CD14-positive monocyte (primary cell): ENCODE measurements around the gene HK2. TPM values are rescaled to one million over a fixed set of nuclear protein-coding genes. Genes with fewer than 3 reads are reported as not detected.
"Not testable (repeated sequence)": the region's sequence is repeated elsewhere in the genome, so short reads cannot be mapped to it uniquely, and the experiment has no call there.

Experiments
- DNase-seq, 3 donors: peaks; one replicate each; pipeline ENCODE4 v3.0.0-alpha.2; 2011 to 2022
- H2AFZ ChIP-seq: 2 replicates; pipeline ENCODE4 v1.6.0; 2012; ENCODE audit warnings: mild to moderate bottlenecking, low read depth, low read length, inconsistent platforms; ENCODE audit not compliant: insufficient read depth, poor library complexity, severe bottlenecking
- H3K27ac ChIP-seq, 2 donors: 1 replicate in 1 of 2; 2 replicates in 1 of 2; pipeline ENCODE4 v1.5.1; 2012 to 2013; ENCODE audit warnings: low read length in 2 of 2, control low read depth in 1 of 2, inconsistent platforms in 1 of 2, low read depth in 1 of 2, mild to moderate bottlenecking in 1 of 2
- H3K27me3 ChIP-seq, 2 donors: one replicate each; pipeline versions ENCODE4 v1.6.0 to v1.6.1; 2011 to 2013; ENCODE audit warnings: low read length in 2 of 2; ENCODE audit not compliant: control insufficient read depth in 2 of 2, insufficient read depth in 2 of 2
- H3K36me3 ChIP-seq, 2 donors: replicated peaks in 1 of 2; 1 replicate in 1 of 2; 2 replicates in 1 of 2; pipeline versions ENCODE4 v1.5.1 to v1.6.1; 2012 to 2013; ENCODE audit warnings: low read length in 2 of 2, control low read depth in 1 of 2, inconsistent platforms in 1 of 2, mild to moderate bottlenecking in 1 of 2; ENCODE audit not compliant: insufficient read depth in 2 of 2, control insufficient read depth in 1 of 2
- H3K4me1 ChIP-seq, 2 donors: 1 replicate in 1 of 2; 2 replicates in 1 of 2; pipeline versions ENCODE4 v1.5.1 to v1.6.1; 2012 to 2013; ENCODE audit warnings: low read length in 2 of 2, control low read depth in 1 of 2, inconsistent platforms in 1 of 2, mild to moderate bottlenecking in 1 of 2, moderate library complexity in 1 of 2; ENCODE audit not compliant: insufficient read depth in 2 of 2, control insufficient read depth in 1 of 2
- H3K4me2 ChIP-seq: replicated peaks from 2 replicates; pipeline ENCODE3; 2012; ENCODE audit warnings: low read length, moderate library complexity, mild to moderate bottlenecking; ENCODE audit not compliant: poor library complexity, severe bottlenecking; ENCODE audit errors: extremely low read depth
- H3K4me3 ChIP-seq, 3 experiments: fragments of 200-600 bp in 1 of 3; sonication (generic) in 1 of 3; replicated peaks in 1 of 3; 1 replicate in 2 of 3; 2 replicates in 1 of 3; pipeline ENCODE4 v1.5.1; 2011 to 2013; ENCODE audit warnings: low read length in 3 of 3, mild to moderate bottlenecking in 3 of 3, control low read depth in 2 of 3, low read depth in 2 of 3, inconsistent platforms in 1 of 3, moderate library complexity in 1 of 3
- H3K79me2 ChIP-seq: 2 replicates; pipeline ENCODE4 v1.6.0; 2012; ENCODE audit warnings: mild to moderate bottlenecking, control low read depth, inconsistent platforms, low read length, moderate library complexity; ENCODE audit not compliant: insufficient read depth
- H3K9ac ChIP-seq: 2 replicates; pipeline ENCODE4 v1.6.0; 2017; ENCODE audit warnings: low read length, mild to moderate bottlenecking; ENCODE audit not compliant: insufficient read depth, poor library complexity, severe bottlenecking
- H3K9me3 ChIP-seq, 2 donors: replicated peaks in 1 of 2; 1 replicate in 1 of 2; 2 replicates in 1 of 2; pipeline versions ENCODE4 v1.5.1 to v1.6.1; 2012 to 2013; ENCODE audit warnings: low read length in 2 of 2, control low read depth in 1 of 2; ENCODE audit not compliant: control insufficient read depth in 1 of 2, insufficient read depth in 1 of 2
- H4K20me1 ChIP-seq: 2 replicates; pipeline ENCODE4 v1.6.0; 2012; ENCODE audit warnings: mild to moderate bottlenecking, low read length, control low read depth, moderate library complexity; ENCODE audit not compliant: insufficient read depth
- H3K27ac Mint-ChIP-seq, 7 donors: one replicate each; pipeline ENCODE4 v1.8.0; 2020; ENCODE audit warnings: mild to moderate bottlenecking in 7 of 7, mixed read lengths in 7 of 7, moderate library complexity in 6 of 7, inconsistent platforms in 2 of 7
- H3K27me3 Mint-ChIP-seq, 3 donors: one replicate each; pipeline ENCODE4 v1.8.0; 2021 to 2022; ENCODE audit warnings: low read depth in 3 of 3, mild to moderate bottlenecking in 3 of 3, mixed read lengths in 3 of 3, moderate library complexity in 3 of 3, inconsistent platforms in 1 of 3
- H3K36me3 Mint-ChIP-seq, 2 donors: one replicate each; pipeline ENCODE4 v1.8.0; 2020; ENCODE audit warnings: mixed read lengths in 2 of 2, inconsistent platforms in 1 of 2, mild to moderate bottlenecking in 1 of 2
- H3K4me1 Mint-ChIP-seq: one replicate; pipeline ENCODE4 v1.8.0; 2020; ENCODE audit warnings: mild to moderate bottlenecking, mixed read lengths
- H3K4me3 Mint-ChIP-seq, 2 donors: one replicate each; pipeline ENCODE4 v1.8.0; 2020; ENCODE audit warnings: mild to moderate bottlenecking in 2 of 2, mixed read lengths in 2 of 2, moderate library complexity in 1 of 2
- H3K9me3 Mint-ChIP-seq, 7 donors: one replicate each; pipeline ENCODE4 v1.8.0; 2020 to 2022; ENCODE audit warnings: mixed read lengths in 7 of 7, mild to moderate bottlenecking in 6 of 7, moderate library complexity in 6 of 7, inconsistent platforms in 2 of 7
- CTCF ChIP-seq: fragments of 200-600 bp; IDR thresholded peaks from one replicate; pipeline ENCODE4 v1.8.0; 2022; ENCODE audit warnings: antibody characterized with exemption, mild to moderate bottlenecking
- WGBS: methylation state at CpG from one replicate; pipeline ENCODE4 v1.1.5; 2013; ENCODE audit warnings: missing lambda C conversion rate; ENCODE audit not compliant: insufficient coverage; 5-methylcytosine and 5-hydroxymethylcytosine counted together
- intact Hi-C, 2 donors: fragments of 100-400 bp; cut with micrococcal nuclease; formaldehyde crosslinking; loops; one replicate each; pipeline versions ENCODE4 v1.15.0 to v1.15.1; 2023
- polyA plus RNA-seq, 3 donors: library from polyadenylated mRNA; depleted of rRNA in 1 of 3; unstranded in 2 of 3; stranded (reverse) in 1 of 3; fragments of 300-500 nt in 2 of 3; fragments of >200 nt in 1 of 3; fragmentation: Illumina TruSeq in 2 of 3; gene quantifications; 1 replicate in 2 of 3; 2 replicates in 1 of 3; pipeline ENCODE4 v1.2.3, GENCODE V29; 2012 to 2021

The HK2 gene
- polyA plus RNA-seq, 3 donors: 20.3 to 46.7 (median 29.8) TPM

- Histone ChIP-seq H3K4me2 (peak overlapping the region; percentile 99), H3K79me2 (peaks cover 37% of the 10 kb centered on the region), H3K27me3 (no peaks in the 10 kb centered on the region), H2AFZ (peak overlapping the region; percentile 14), H4K20me1 (peaks cover 28% of the 10 kb centered on the region), H3K9ac (peak overlapping the region; percentile 62), H3K4me1 (peaks cover 32 to 42% of the 10 kb centered on the region in 2 donors), H3K36me3 (no peaks in the 10 kb centered on the region), H3K4me3 (peak overlapping the region in 1 of 3 experiments; percentile 91), H3K27ac (peak overlapping the region; percentile 91 to 94), H3K9me3 (no peaks in the 10 kb centered on the region)
- WGBS: 64% methylated on average over 5 of the region's 7 CpGs
- H3K9me3 Mint-ChIP-seq: peaks cover 0 to 2% (median 0%) of the 10 kb centered on the region in 7 donors
- peak overlapping the region; percentile 51 to 58 for H3K4me3 Mint-ChIP-seq
- intact Hi-C loops: loop anchor here in 1 of 2 donors (5.0 kb wide), 1 partner anchor 90 kb away; no protein-coding TSS in a partner anchor
- TF ChIP-seq CTCF: no peak
- H3K4me1 Mint-ChIP-seq: peaks cover 33% of the 10 kb centered on the region
- H3K36me3 Mint-ChIP-seq: peaks cover 0 to 7% of the 10 kb centered on the region in 2 donors
- peaks cover 0 to 3% (median 0%) of the 10 kb centered on the region in 3 donors for H3K27me3 Mint-ChIP-seq
- DNase-seq: peak; percentile 84 to 96 (median 93)
- peak overlapping the region; percentile 95 to 99 (median 97) for H3K27ac Mint-ChIP-seq
Measured at GRCh38 chr2:74831693-74832530, 2.0 kb upstream of the HK2 start.

DNA sequence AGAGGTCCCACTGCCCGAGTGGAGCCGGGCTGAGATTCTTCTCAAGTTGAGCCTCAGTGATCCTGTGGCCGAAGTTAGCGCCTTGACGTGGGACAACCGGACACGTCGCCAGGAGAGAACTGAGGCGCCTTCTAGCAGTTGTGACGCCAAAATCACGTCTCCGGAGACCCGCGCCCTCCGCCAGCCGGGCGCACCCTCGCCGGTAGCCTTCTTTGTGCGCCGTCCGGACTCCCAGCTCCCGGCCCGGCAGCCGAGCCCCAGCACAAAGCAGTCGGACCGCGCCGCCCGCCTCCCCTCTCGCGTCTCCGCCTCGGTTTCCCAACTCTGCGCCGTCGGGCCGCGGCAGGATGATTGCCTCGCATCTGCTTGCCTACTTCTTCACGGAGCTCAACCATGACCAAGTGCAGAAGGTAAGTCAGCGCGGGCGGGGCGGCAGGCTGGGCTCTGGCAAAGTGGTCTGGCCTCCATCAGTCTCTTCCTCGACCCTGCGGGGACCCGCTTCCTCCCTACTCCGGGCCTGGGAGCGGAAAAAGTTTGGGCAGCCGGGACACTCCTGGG is 386 bp downstream of the HK2 start:
- under 1% methylated on average over 51 of the region's 51 CpGs for WGBS
- peaks cover 50 to 63% of the 10 kb centered on the region in 2 donors for H3K4me1 ChIP-seq

More for the DNA sequence above, 386 bp downstream of the HK2 start:
- H3K4me1 Mint-ChIP-seq: peaks cover 52% of the 10 kb centered on the region
- not testable (repeated sequence) for H3K9me3 Mint-ChIP-seq, H3K27me3 ChIP-seq, H3K27me3 Mint-ChIP-seq, H3K9me3 ChIP-seq, H3K36me3 ChIP-seq, DNase-seq
- peaks cover 61% of the 10 kb centered on the region for H3K79me2 ChIP-seq
- peaks cover 15 to 19% of the 10 kb centered on the region in 2 donors for H3K36me3 Mint-ChIP-seq
- H3K4me2 ChIP-seq: peak overlapping the region; percentile 99
- H4K20me1 ChIP-seq: peaks cover 53% of the 10 kb centered on the region
- peak overlapping the region; percentile 56 for H2AFZ ChIP-seq
- peak overlapping the region; percentile 88 to 98 for H3K27ac ChIP-seq
- peak overlapping the region; percentile 98 to 99 for H3K4me3 Mint-ChIP-seq
- peak overlapping the region; percentile 92 for H3K9ac ChIP-seq
- peak overlapping the region; percentile 79 to 91 (median 85) for H3K4me3 ChIP-seq
- intact Hi-C loops: loop anchor here (2.0 to 5.0 kb wide), 2 partner anchors 14 to 92 kb away; no protein-coding TSS in a partner anchor
- peak overlapping the region; percentile 92 to 99 (median 97) for H3K27ac Mint-ChIP-seq
